ENCODE measurements around the gene SYDE2.

The SYDE2 gene

DNA sequence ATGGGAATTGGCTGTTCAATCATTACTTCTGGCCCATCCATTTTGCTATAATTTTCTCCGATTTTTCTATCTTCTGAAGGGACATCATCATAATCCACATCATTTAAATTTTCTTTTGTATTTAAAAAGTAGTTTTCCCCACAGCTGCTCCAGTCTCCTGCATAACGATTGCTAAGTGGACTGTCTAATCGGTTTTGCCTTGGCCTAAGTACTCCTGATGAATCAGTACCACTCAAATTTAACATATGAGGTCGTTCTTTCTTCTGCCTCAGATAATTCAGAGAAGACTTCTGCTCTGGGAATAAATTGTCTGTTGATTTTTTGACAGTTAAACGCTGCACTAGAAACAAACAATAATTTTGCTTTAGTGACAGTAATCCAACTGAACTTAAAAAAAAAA lies 41.9 kb downstream of the SYDE2 start:
- POLR2A ChIA-PET: no interaction called here

GRCh38 chr1:85157436-85157835 lies 43.4 kb downstream of the SYDE2 start:
- DNase-seq (ENCODE audit: extremely low spot score): no peak
- POLR2A ChIA-PET: no interaction called here
- TF ChIP-seq, protein P1, sequence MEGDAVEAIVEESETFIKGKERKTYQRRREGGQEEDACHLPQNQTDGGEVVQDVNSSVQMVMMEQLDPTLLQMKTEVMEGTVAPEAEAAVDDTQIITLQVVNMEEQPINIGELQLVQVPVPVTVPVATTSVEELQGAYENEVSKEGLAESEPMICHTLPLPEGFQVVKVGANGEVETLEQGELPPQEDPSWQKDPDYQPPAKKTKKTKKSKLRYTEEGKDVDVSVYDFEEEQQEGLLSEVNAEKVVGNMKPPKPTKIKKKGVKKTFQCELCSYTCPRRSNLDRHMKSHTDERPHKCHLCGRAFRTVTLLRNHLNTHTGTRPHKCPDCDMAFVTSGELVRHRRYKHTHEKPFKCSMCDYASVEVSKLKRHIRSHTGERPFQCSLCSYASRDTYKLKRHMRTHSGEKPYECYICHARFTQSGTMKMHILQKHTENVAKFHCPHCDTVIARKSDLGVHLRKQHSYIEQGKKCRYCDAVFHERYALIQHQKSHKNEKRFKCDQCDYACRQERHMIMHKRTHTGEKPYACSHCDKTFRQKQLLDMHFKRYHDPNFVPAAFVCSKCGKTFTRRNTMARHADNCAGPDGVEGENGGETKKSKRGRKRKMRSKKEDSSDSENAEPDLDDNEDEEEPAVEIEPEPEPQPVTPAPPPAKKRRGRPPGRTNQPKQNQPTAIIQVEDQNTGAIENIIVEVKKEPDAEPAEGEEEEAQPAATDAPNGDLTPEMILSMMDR (IDR thresholded peaks at IDR 0.05; ENCODE audit: control extremely low read depth, extremely low read depth, low read depth, missing control alignments): no peak
- CTCF ChIA-PET: no interaction called here

More for the DNA sequence above, 41.9 kb downstream of the SYDE2 start:
- DNase-seq (ENCODE audit: extremely low spot score): no peak
- CTCF ChIA-PET: interaction anchor here (1.3 to 1.8 kb wide), 4 partner anchors 9 to 30 kb away, joined by 3 to 5 read pairs (median 4); no protein-coding TSS in a partner anchor
- TF ChIP-seq, protein P1 (IDR thresholded peaks at IDR 0.05; ENCODE audit: control extremely low read depth, extremely low read depth, low read depth, missing control alignments): no peak

DNA sequence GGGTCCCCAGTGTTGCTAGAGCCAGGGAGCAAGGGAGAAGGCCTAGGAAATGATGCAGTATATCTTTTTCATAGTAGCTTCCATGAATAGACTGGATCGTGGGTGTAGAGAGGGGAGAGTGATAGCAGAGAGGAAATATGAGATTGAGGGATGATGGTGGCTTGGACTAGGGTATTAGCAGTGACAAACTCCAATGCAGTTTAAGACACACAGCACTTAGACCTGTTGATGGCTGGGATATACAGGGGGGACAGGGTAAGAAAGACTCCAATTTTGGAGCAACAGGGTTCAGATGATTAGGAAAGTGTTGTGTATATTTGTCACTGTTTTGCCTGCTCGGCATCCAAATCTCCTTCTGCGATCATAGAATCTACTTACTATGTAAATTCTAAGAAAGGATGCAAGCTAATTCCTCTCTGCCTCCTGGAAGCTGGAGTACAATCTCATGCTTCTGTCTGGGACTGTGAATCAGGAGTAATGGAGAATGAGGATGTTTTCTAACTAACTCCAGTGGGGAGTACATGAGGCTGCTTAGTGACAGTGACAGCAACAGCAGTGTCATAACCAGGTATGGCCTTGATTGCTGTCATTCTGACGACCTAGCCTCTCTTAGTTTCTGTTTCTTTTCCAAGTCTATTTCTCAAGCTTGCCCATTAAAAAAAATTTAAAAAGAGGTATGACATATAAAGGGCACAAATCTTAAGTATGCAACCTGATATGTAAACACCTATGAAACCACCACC lies 47.5 kb downstream of the SYDE2 start:
- ChIA-PET POLR2A (no interaction called here), CTCF (interaction anchor here (1.0 to 1.1 kb wide), 4 partner anchors 15 to 218 kb away, joined by 3 read pairs; no protein-coding TSS in a partner anchor)
- TF ChIP-seq, protein P1 (IDR thresholded peaks at IDR 0.05; ENCODE audit: control extremely low read depth, extremely low read depth, low read depth, missing control alignments): no peak
- peak; percentile 35 for DNase-seq (ENCODE audit: extremely low spot score)

DNA sequence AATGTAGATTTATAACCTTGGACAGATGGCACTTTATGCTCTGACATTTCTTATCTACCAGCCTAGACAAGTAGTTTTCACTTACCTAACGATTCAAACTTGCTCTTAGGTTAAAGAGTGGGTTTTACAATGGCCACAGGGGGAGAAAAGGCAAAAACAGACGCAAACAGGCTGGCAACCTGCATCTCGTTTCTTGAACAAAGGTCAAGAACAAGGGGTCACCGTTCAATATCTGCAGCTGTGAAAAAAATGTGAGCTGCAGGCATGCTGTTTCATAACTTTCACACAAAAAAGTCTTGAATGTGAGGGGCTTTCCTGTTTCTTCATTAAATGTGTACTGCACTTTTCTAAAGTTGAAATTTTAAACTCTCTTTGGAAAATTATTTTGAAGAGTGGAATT lies 49.4 kb downstream of the SYDE2 start:
- ChIA-PET CTCF (no interaction called here), POLR2A (no interaction called here)
- TF ChIP-seq, protein P1 (IDR thresholded peaks at IDR 0.05; ENCODE audit: control extremely low read depth, extremely low read depth, low read depth, missing control alignments): no peak
- DNase-seq (ENCODE audit: extremely low spot score): no peak

DNA sequence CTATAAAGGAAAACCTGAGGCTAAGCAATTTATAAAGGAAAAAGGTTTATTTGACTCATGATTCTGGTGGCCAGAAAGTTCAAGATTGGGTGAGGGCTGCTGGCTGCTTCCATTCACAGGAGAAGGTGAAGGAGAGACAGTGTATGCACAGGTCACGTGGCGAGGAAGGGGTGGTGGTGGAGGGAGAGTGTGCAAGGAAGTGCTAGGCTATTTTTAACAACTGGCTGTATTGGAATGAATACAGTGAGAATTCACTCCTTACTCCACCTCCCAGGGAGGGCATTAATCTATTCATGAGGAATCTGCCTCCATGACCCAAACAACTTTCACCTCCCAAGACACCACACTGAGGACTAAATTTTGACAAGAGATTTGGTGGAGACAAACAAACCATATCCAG lies 51.0 kb downstream of the SYDE2 start:
- ChIA-PET CTCF (interaction anchor here (1.3 to 1.7 kb wide), 3 partner anchors 10 to 40 kb away, joined by 4 to 5 read pairs (median 4); no protein-coding TSS in a partner anchor), POLR2A (no interaction called here)
- TF ChIP-seq, protein P1 (IDR thresholded peaks at IDR 0.05; ENCODE audit: control extremely low read depth, extremely low read depth, low read depth, missing control alignments): no peak
- no peak for DNase-seq (ENCODE audit: extremely low spot score)

DNA sequence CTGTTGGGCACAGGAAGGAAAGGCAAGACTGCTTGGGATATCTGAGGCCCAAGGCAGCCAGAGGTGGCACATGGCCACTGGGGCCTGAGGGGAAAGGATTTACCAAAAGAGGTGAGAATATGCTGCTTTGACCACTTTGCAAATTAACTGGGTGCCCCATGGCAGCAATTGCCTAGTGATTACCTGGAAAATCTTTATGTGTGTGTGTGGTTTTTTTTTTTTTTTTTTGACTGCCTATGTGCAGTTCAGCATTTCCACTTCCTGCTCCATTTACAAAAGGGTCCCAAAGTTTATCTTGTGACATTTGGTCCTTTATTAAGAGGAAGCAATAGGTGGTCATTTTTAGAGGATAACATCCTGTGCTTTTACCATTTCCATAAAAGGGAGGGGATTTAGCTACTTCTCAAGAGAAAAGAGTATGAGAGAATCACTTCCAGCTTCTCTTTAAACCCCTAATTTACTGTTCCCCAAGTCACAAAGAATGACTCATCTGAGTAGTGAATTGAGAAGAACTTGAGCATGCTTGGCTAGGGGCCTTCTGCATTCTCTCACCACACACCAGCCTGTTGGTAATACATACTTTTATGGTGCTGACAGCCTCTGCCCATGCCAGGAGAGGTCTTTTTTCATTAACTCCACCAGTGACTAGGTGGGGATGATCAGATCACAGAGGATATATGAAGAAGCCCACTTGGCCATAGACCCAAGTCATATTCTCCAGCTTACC lies 52.1 kb downstream of the SYDE2 start:
- TF ChIP-seq, protein P1 (IDR thresholded peaks at IDR 0.05; ENCODE audit: control extremely low read depth, extremely low read depth, low read depth, missing control alignments): no peak
- POLR2A ChIA-PET: no interaction called here
- DNase-seq (ENCODE audit: extremely low spot score): peak; percentile 43
- CTCF ChIA-PET: interaction anchor here (1.3 to 1.7 kb wide), 3 partner anchors 9 to 39 kb away, joined by 4 to 5 read pairs (median 5); no protein-coding TSS in a partner anchor

All from GM10248 (cell line).